GM12801 (cell line): ENCODE data around the gene FRYL.

Experiments used
- TF ChIP-seq, protein P1 (sequence below): IDR thresholded peaks from one replicate; pipeline ENCODE4 v1.5.1; 2011; ENCODE audit warnings: control low read depth; ENCODE audit not compliant: insufficient read length; ENCODE audit errors: extremely low read depth

Gene FRYL

DNA sequence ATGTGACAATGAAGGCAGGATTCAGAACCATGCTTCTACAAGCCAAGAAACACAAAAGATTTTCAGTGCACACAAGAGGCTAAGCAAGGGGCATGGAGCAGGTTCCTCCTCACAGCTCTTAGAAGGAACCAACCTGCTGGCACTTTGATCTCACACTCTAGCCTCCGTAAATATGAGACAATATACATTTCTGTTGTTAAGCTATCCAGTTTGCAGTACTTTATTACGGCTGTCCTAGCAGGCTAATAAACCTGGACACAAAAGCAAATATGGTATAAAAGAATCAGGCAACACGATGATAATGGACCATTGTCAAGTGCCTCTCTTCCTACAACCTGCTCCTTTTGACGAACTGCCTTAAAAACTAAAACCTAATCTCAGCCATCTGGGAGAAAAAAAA is 175.6 kb downstream of the FRYL start:
- TF ChIP-seq, protein P1, sequence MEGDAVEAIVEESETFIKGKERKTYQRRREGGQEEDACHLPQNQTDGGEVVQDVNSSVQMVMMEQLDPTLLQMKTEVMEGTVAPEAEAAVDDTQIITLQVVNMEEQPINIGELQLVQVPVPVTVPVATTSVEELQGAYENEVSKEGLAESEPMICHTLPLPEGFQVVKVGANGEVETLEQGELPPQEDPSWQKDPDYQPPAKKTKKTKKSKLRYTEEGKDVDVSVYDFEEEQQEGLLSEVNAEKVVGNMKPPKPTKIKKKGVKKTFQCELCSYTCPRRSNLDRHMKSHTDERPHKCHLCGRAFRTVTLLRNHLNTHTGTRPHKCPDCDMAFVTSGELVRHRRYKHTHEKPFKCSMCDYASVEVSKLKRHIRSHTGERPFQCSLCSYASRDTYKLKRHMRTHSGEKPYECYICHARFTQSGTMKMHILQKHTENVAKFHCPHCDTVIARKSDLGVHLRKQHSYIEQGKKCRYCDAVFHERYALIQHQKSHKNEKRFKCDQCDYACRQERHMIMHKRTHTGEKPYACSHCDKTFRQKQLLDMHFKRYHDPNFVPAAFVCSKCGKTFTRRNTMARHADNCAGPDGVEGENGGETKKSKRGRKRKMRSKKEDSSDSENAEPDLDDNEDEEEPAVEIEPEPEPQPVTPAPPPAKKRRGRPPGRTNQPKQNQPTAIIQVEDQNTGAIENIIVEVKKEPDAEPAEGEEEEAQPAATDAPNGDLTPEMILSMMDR, result no peak

DNA sequence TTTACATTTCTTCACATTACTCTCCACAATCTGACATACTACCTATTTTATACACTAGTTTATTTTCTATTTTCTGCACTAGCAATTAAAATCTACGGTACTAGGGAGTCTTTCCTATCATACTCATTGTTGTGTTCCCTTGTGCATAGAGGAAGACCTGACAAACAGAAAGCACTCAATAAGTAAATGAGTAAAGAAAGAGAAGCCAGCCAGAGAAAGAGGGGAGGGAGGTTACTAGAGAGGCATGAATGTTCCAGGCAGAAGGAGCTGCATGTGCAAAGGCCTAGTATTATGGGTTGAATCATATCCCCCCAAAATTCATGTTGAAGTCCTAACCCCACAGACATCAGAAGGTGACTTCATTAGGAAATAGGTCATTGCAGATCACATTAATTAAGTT is 176.0 kb downstream of the FRYL start:
- TF ChIP-seq, protein P1, result no peak

DNA sequence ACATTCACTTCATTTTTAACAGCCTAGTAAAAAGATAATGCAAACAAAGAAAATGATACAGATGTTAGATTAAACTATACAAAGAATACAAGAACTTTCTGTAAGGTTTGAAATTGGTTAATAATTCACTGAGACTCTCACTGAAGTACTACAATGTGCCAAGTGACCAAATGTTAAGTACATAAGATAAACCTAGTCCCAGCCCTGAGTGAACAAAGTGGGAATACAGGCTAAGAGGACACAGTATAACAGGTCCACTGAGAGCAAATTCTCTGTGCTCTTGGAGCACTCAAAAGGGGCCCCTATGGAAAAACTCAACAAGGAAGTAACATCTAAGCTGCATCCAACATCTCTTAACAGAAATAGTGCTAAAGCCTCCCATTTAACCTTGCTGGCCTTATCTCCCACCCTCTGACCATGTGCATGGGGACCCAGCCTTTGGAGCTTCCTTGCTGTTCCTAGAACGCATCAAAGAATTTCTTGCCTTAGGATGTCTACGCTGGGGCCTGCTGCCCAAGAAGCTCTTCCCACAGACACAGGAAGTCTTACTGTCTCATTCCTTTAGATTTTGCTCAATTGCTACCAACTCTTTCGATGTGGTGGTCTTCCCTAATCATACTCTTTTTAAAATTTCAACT is 176.6 kb downstream of the FRYL start:
- TF ChIP-seq, protein P1, result no peak

DNA sequence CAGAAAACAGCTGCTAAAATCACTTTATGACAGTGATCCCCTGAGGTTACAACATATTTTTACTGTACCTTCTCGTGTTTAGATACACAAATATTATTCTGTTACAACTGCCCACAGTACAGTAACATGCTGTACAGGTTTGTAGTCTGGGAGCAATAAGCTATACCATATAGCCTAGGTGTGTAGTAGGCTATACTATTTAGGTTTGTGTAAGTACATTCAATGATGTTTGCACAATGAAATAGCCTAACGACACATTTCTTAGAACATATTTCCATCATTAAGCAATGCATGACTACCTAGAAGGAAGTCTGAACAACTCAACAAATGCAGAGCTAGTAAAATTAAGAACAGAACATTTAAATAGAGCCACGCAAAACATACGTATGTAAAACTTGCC is 177.3 kb downstream of the FRYL start:
- TF ChIP-seq, protein P1, result no peak

DNA sequence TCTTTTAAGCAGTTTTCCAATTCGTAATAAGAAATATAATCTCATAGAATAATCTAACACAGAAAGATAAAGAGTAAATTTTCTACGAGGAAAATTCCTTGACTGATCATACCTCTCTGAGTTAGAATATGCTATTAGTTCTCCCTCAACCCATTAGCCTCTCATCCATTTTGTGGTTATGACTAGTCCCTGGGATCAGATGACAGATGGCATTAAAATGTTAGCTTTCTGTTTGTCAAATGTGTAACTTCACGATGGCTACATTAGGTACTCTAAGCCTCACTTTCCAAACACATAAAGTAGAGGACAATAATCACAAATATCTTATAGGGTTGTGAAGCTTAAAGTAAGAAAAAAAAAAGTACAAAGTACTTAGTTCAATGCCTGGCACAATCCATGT is 177.9 kb downstream of the FRYL start:
- TF ChIP-seq, protein P1, result no peak

DNA sequence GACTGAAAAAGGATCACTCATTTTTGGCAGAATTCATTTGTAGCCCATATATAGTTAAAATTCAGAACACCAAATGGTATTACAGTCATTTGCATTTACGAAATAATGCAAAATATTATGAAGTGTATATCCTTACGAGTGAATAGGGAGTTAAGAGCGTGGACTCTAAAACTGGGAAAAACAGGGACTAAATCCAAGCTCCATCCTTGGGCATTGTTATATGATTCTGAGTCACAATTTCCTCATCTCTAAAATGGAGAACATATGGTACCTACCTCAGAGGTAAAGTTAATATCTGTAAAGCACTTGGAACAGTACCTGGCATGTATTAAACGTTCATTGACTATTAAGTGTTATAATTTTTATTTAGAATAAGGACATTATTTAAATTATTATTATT is 183.7 kb downstream of the FRYL start:
- TF ChIP-seq, protein P1, result no peak

DNA sequence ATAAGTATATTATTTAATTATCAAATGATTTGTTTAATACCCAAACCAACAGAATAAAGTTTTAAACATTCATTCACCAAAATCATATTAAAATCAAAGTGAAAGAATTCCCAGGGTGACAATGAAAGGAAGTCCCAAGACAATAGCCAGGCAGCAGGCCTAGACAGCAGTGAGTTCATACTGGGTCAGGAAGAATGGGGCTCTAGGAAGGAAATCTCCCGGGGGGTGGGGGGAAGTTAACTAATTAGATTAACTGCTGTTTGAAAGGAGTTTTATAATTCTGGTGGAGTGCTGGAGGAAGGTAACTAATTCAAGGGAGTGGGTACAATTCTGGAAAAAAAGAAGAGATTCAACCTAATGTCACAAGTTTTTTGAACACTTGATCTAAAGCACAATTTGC is 185.9 kb downstream of the FRYL start:
- TF ChIP-seq, protein P1, result no peak

DNA sequence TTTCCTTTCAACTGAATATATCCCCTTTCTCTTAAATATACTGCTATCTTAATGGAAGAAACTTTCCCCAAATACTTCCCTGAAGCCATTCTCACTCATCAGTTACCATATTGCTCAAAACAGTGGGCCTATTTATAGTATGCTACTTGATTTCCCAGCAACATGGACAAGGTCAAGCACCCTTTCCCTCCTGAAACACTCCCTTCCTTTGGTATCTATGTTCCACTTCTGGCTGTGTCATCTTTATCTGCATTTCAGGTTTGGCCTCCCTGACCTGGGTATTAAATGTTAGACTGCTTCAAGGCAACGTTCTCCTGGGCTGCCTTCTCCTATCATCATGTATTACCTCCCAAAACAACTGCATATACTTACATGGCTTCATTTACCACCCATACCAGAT is 188.7 kb downstream of the FRYL start:
- TF ChIP-seq, protein P1, result no peak
